Stimulated activated CD8-positive, alpha-beta memory T cell treated with anti-CD3 and anti-CD28 coated beads, Interleukin-2, amount 100 ng/mL, for 48 hours (primary cell): ENCODE data around the gene PAK4.
A peak's percentile ranks its signal among the peaks of the same experiment; 100 is the strongest.
"Not testable (repeated sequence)": the region's sequence is repeated elsewhere in the genome, so short reads cannot be mapped to it uniquely, and the experiment has no call there.

Experiments
- DNase-seq, 2 donors: peaks; one replicate each; pipeline ENCODE4 v3.0.0-alpha.2; 2020; ENCODE audit warnings: low read depth in 2 of 2

Gene PAK4

DNA sequence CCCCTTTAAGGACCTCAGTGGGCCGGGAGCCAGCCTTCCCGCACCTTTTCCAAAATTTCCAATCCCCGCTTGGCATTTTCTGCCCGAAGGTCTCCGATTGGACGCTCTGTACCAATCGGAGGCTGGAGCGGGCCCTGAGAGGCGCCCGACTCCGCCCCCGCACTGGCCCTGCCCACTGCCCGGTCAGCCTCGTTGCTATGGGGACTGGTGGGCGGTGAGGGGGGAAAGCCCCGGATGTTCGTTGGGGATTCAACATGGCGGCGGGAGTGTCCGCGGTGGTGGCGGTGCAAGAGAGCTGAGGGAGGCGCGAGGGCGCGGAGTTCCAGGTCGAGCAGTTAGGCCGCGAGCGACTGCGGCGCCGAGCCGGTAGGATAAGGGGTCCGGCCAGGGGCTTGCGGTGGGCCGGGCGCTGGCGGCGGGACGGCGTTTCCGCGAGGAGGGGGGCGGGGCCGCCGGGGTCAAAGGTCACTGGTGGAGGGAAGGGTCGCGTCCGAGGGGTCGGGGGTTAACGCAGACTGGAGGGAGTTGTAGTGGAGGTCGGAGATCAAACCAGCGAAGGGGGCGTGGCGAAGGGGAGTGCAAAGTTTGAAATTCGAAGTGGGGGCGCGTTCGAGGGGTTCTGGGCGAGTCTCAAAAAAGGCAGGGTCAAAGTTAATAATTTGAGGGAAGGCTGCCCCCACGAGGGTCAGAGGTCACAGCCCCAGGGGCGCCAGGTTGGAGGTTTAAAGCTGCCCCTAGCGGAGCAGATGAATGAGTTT lies at the start of gene PAK4:
TSS of gene PAK4 (plus strand) at position 233 of the 758 bp plus-strand sequence. CDS start 43,768 bp downstream, outside the sequence.
- DNase-seq, result peak; percentile 96 to 99

DNA sequence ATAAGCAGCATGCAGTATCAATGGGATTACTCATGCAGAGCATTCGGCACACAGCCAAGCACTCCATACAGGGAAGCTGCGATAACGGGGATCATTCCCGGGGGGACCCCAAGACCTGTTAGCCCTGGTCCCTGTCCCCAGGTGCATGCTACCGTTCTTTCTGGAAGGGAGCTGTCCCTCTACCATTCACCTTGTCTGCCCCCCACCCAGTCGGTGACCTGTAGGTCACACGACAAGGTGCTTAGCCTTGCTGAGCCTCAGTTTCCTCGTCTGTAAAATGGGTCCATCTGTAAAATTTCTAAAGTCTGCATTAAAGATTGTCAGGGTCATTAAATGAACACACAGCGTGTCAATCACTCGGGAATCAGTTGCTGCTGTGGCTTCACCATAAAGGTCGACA lies 48.3 kb upstream of the PAK4 start:
- no peak for DNase-seq

- no peak for DNase-seq
Measured at GRCh38 chr19:39078436-39079200, 47.0 kb upstream of the PAK4 start.

DNA sequence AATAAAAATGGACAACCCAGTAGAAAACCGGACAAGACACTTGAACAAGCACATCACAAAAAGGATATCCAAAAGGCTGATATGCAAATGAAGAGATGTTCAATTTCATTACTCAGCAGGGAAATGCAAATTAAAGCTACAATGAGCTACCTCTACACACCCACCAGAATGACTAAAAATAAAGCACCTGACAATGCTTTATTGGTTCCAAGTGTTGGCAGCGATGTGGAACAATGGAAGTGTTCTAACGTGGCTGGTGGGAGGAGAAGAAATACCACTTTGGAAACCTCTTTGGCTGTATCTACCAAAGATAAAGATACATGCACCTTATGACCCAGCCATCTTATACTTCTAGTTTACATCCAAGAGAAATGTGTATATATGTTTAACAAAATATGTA lies 45.2 kb upstream of the PAK4 start:
- DNase-seq, result no peak

DNA sequence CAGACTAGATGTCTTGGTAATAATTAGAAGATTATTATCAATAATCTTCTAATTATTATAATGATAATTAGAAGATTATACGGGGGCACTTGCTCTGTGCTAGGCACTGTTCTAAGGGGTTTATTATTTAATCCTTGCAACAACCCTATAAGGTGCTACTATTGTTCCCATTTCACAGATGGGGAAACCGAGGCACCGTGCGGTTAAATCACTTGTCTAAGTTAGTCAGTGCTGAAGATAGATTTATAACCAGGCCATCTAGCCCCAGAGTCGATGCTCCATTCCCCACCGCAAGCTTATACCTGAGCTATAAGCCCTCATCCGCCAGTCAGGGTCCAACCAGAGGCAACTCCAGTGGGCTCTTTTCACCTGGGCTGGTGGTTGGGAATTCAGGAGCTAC lies 43.4 kb upstream of the PAK4 start:
- no peak for DNase-seq

- DNase-seq, result no peak
Measured at GRCh38 chr19:39082745-39083598, 42.6 kb upstream of the PAK4 start.

DNA sequence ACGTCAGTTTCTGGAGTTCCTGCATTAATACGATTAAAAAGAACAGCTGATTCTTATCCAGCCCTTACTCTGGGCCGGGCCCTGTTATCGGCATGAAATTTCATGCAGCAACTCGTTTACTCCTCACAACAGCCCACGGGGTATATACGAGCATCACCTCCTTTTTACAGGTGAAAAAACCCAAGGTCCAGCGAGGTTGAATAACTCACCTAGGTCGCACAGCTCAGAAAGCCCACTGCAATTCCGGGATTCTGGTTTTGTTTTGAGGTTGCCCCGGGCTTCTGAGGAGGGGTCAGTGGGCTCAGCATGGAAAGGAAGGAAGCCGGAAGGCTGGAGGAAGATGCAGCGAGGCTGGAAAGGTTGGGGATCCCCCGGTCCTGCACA lies 42.0 kb upstream of the PAK4 start:
- no peak for DNase-seq

DNA sequence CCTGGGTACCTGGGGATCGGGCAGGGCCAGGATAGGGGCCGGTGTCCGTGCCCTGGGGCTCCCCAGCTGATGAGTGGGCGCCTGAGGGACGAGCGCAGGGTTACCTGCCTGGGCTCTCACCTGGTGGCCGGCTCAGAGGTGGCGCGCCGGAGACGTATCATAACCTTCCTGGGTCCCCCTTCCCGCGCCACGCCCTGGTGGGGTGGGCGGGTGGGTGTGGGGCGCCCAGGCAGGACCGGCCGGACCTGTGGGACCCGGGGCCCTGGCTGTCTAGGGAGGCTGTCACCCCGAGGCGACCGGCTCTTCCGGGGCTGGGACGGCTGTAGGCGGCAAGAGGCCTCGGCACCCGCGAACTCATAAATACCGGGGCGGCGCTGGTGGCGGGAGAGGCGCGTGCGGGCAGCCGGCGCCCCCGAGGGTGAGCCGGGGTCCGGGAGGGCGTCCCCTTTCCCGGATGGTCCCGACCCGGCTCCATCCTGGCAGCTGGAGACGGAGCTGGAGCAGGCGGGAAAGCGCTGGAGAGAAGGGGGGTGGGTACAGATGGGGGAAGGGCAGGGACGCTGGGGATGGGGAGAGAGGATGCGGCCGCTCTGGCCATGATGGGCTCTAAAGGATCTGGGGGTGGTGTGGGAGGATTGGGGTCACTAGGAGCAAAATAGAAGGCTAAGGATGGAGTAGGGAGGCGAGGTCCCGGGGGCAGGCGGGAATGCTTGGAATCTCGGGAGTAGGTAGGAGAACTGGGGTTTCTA lies 41.4 kb upstream of the PAK4 start, which contains the start of gene ACP7:
TSS of gene ACP7 (plus strand) at position 386 of the 749 bp plus-strand sequence. CDS start 902 bp downstream, outside the sequence.
- no peak for DNase-seq

GRCh38 chr19:39084732-39085080 lies 40.9 kb upstream of the PAK4 start:
- no peak for DNase-seq

DNA sequence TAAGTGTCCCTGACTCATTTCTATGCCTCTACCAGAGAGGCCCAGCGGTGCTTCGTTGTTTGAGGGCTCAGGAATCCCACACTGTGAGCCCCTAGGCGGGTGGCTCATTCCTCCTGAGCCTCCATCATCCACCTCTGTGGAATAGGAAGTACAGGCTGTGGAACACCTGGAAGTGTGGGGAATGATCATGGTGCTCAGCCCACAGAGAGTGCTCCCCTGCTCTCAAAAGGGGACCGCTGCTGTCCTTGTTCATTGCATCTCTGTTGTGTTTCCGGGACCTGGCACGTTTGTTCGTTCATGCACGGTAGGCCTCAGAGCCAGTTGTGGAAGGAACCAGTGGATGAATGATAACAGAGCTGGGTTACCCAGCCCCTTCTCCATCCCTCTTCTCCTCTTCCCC lies 40.2 kb upstream of the PAK4 start:
- no peak for DNase-seq

- no peak for DNase-seq
Measured at GRCh38 chr19:39086386-39086785, 39.2 kb upstream of the PAK4 start.

GRCh38 chr19:39087907-39088686 lies 37.5 kb upstream of the PAK4 start:
- DNase-seq, result no peak

GRCh38 chr19:39090016-39090415 lies 35.6 kb upstream of the PAK4 start:
- DNase-seq, result not testable (repeated sequence)

GRCh38 chr19:39090881-39091280 lies 34.7 kb upstream of the PAK4 start:
- no peak for DNase-seq

- not testable (repeated sequence) for DNase-seq
Measured at GRCh38 chr19:39095799-39096540, 29.6 kb upstream of the PAK4 start.

DNA sequence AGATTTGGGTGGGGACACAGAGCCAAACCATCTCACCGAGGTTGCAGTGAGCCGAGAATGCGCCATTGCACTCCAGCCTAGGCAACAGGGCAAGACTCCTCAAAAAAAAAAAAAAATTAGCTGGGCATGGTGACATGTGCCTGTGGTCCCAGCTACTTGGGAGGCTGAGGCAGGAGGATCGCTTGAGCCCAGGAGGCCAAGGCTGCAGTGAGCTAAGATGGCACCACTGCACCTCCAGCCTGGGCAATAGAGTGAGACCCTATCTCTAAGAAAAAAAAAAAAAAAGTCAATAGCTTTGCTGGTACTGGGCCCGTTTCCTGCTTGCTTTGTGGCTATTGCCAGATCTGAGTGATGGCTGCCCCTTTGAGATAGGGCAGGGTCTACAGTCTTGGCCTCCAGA lies 28.3 kb upstream of the PAK4 start:
- no peak for DNase-seq

DNA sequence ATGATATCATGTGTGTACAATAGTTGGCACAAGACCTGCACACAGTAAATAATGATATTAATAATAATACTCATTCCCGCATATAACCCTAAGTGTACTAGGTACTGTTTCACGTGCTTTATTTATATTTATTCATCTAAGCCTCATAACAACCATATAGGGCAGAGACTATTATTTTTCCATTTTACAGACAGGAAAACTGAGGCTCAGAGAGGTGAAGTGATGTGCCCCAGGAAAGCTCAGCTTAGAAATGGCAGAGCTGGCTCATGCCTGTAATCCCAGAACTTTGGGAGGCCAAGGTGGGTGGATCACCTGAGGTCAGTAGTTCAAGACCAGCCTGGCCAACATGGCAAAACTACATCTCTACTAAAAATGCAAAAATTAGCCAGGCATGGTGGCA lies 27.9 kb upstream of the PAK4 start:
- no peak for DNase-seq

DNA sequence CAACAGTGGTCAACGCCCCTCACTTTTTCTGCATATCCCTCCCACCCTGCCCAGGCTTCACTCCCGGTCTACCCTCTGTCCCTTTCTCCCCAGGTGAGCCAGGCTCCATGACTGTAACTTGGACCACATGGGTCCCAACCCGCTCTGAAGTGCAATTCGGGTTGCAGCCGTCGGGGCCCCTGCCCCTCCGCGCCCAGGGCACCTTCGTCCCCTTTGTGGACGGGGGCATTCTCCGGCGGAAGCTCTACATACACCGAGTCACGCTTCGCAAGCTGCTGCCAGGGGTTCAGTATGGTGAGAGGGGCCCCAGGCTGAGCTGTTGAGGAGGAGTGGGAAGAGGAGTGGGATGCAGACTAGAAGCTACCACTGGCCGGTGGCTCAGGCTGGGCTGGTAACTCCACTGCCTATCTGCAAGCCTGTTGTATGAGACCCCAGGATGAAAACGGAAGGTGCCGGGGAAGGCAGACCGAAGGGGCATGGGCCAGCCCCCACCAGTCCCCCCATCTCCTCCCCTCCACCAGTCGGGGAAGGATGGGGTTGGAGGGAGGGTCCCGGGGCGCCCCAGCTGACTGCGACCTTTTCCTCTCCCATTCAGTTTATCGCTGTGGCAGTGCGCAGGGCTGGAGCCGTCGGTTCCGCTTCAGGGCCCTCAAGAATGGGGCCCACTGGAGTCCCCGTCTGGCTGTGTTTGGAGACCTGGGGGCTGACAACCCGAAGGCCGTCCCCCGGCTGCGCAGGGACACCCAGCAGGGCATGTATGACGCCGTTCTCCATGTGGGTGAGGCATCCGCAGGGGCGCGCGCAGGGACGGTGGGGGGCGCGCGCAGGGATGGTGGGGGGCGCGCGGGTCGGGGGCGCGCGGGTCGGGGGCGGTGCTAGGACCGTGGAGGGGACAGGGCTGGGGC lies 27.0 kb upstream of the PAK4 start:
- no peak for DNase-seq

DNA sequence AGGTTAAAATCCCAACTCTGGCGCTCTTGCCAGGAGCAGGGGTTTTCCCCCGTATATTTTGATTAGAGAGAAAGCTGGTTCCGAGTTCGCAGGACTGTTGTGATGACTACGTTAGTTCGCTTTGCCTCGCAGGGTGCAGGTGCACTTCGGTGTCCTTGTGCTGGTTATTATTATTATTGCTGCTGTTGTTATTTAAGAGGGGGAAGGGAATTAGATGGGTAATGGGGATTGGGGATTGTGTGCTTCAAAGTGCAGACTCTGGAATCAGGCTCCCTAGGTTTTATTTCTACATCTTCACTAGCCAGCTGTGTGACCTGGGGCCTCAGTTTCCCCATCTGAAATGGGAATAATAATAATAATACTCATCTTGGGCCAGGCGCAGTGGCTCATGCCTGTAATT lies 26.2 kb upstream of the PAK4 start:
- no peak for DNase-seq
